ENCODE results near the gene SPRYD3.
"Not testable (repeated sequence)": the region's sequence is repeated elsewhere in the genome, so short reads cannot be mapped to it uniquely, and the experiment has no call there.

Gene SPRYD3

GRCh38 chr12:53101931-53102781 lies 23.0 kb upstream of the SPRYD3 start:
- DNase-seq (ENCODE audit: low read depth in 2 of 2), result no peak

- no peak for DNase-seq (ENCODE audit: low read depth in 2 of 2)
Observed at GRCh38 chr12:53101266-53101665, 22.1 kb upstream of the SPRYD3 start.

- no peak for DNase-seq (ENCODE audit: low read depth in 2 of 2)
Observed at GRCh38 chr12:53100466-53101151, 21.4 kb upstream of the SPRYD3 start.

- DNase-seq (ENCODE audit: low read depth in 2 of 2), result peak; percentile 79 to 94
Observed at GRCh38 chr12:53099071-53099882, 20.1 kb upstream of the SPRYD3 start.

DNA sequence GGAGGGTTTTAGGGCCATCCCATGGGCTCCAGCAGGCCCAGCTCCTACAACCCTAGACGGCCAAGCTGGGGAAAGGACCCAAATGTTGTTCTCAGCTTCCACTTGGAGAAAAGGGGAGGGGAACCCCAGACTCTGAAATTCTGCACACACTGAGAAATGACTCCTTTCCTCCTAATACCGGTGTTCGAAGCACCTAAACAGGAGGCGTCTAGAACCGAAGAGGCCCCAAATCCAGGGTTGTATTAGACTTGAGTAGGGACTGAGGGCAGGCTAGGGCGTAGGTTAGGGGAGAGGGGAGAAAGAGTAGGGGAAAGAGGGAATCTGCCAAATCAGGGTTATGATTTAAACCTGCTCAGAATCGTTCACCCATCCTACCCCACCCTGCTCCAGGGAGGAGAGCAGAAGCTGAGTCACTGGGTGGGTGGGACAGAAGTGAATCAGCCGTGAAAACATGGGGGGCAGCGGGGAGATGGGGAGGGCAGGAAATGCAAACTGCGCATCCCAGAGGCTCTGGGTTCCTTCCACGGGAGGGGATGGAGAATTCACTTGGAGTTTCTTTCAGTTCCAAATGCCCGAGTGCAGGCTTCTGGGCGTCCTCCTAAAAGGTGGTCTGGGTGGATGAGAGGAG lies 19.3 kb upstream of the SPRYD3 start:
- no peak for DNase-seq (ENCODE audit: low read depth in 2 of 2)

- peak; percentile 66 to 68 for DNase-seq (ENCODE audit: low read depth in 2 of 2)
Observed at GRCh38 chr12:53097564-53098353, 18.6 kb upstream of the SPRYD3 start, which contains the start of gene IGFBP6. TSS of gene IGFBP6 (plus strand) at chr12:53097667. CDS start at chr12:53097718, 51 bp downstream.

- no peak for DNase-seq (ENCODE audit: low read depth in 2 of 2)
Observed at GRCh38 chr12:53097207-53097563, 18.0 kb upstream of the SPRYD3 start.

DNA sequence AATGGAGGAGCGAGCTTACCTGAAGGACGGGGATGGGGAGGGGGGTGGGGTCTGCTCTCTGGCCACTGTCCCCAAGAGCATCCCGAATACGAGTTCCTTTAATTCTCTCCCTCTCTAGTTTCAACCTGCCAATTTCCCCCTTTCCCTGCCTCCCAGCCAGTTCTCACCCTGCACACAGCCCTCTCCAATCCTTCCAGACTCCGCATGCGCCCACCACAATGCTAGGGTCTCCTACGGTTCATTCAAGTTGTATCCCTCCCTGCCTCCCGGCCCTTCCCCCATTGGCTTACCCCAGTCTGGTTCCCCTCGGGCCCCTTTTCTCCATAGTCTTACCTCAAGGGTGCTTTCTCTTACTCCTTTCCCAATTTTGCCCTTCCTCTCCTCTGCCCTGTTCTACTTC lies 17.6 kb upstream of the SPRYD3 start:
- DNase-seq (ENCODE audit: low read depth in 2 of 2), result no peak

DNA sequence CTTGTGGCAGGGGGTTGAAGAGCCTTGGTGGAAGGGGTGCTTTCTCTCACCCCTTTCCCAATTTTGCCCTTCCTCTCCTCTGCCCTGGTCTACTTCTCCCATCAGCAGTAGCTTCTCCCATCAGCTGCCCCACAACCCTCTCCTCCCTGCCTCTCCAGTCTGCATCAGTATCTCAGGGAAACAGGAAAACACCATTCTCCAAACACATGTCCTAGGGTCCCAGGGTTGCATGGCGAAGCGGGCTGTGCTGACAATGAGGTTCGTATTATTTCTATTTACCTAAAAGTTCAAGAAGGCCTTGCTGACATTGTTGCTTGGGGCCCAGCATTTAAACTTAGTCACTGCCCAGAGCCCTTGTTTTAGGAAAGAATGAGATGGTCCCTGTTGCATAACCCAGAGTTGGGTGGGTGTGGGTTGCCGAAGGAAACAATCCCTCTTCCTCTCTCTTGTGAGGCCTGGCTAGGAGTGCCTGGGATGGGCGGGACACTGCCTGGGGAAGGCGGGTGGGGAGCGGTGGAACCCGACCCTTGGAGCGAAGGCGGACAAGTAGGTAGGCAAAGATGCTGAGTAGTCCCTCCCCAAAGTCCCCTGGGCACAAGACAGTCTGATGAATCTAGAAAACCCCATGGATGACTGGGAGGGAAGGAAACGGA lies 17.0 kb upstream of the SPRYD3 start:
- no peak for DNase-seq (ENCODE audit: low read depth in 2 of 2)

DNA sequence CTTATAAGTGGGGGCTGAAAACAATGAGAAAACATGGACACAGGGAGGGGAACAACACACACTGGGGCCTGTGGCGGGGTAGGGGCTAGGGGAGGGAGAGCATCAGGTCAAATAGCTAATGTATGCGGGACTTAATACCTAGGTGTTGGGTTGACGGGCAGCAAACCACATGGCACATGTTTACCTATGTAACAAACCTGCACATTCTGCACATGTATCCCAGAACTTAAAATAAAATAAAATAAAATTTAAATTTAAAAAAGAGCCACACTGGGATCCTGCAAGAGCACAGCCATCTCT lies 16.4 kb upstream of the SPRYD3 start:
- DNase-seq (ENCODE audit: low read depth in 2 of 2), result not testable (repeated sequence)

DNA sequence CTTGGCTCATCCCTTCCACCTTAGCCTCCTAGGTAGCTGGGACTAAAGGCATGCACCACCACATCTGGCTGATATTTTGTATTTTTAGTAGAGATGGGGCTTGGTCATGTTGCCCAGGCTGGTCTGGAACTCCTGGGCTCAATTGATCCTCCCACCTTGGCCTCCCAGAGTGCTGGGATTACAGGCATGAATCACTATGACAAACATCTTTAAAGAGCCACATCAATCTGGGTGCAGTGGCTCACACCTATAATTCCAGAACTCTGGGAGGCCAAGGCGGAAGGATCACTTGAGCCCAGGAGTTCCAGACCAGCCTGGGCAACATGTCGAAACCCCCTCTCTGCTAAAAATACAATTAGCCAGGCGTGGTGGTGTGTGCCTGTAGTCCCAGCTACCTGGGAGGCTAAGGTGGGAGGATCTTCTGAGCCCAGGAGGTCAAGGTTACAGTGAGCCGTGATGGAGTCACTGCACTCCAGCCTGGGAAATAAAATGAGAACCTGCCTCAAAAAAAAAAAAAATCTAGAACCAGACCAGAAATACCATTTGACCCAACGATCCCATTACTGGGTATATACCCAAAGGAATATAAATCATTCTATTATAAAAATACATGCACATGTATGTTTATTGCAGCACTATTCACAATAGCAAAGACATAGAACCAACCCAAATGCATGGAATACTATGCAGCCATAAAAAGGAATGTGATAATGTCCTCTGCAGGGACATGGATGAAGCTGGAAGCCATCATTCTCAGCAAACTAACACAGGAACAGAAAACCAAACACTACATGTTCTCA lies 15.8 kb upstream of the SPRYD3 start:
- not testable (repeated sequence) for DNase-seq (ENCODE audit: low read depth in 2 of 2)

DNA sequence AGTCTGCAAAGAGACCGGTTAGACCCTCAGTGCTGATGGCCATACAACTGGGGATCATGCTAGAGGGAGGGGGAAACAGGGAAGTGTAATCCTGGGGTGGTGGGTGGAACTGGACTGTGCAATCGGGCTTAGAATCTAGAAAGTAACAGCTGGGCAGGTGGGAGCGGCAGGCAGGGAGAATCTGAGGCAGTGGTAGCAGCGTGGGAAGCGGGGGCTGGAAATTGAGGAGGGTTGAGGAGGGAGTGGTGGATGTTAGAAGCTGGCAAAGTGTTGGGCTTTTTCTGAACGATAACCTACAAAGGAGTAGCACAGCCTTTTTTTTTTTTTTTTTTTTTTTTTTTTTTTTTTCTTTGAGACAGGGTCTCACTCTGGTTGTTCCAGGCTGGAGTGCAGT lies 15.2 kb upstream of the SPRYD3 start:
- DNase-seq (ENCODE audit: low read depth in 2 of 2), result no peak

DNA sequence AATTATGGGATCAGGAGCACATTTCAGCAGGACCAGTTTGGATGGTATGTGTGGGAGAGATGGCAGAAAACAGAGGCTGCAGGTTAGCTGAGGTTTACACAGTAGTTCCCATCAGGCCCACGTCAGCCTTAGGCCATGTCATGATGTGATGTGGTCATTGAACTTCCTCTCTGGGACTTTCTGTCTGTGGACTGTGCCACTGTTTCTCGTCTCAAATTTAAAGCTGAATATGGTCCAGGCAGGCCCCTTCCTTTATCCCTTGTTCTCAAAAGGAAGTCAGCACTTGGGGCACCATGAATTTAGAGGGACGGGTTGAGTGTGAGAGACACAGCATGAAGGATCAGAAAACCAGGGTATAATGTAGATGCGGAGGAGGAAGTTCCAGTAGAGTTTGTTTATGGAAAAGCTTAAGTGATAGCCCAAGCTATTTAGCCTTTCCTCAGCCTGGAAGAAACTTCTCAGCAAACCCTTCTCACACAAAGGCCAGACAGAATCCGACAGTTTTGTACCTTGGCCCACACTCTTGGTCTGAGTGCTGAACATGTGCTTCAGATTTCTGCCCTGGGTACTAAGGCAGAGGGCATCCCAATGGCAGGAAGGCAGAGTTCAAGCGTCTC lies 14.7 kb upstream of the SPRYD3 start:
- no peak for DNase-seq (ENCODE audit: low read depth in 2 of 2)

- DNase-seq (ENCODE audit: low read depth in 2 of 2), result no peak
Observed at GRCh38 chr12:53091756-53092155, 12.6 kb upstream of the SPRYD3 start.

GRCh38 chr12:53090554-53090953 lies 11.4 kb upstream of the SPRYD3 start:
- no peak for DNase-seq (ENCODE audit: low read depth in 2 of 2)

- DNase-seq (ENCODE audit: low read depth in 2 of 2), result no peak
Observed at GRCh38 chr12:53090105-53090504, 10.9 kb upstream of the SPRYD3 start.

- no peak for DNase-seq (ENCODE audit: low read depth in 2 of 2)
Observed at GRCh38 chr12:53086361-53086760, 7.2 kb upstream of the SPRYD3 start.

DNA sequence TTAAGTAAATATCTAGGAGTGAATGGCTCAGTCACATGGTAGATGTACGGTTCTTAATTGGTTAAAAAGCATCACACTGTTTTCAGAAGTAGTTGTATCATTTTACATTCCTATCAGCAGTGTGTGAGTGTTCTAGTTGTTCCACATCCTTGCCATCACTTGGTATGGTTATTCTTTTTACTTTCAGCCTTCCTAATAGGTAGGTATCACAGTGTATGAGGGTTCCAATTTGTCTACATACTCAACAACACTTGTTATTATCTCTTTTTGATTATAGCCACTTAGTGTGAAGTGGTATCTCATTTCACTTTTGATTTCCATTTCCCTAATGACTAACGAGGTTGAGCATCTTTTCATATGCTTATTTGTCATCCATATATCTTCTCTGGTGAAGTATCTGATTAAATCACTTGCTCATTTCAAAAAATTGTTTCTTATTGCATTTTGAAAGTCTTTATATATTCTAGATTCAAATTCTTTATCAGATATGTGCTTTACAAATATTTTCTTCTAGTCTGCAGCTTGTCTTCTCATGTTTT lies 3.5 kb upstream of the SPRYD3 start:
- no peak for DNase-seq (ENCODE audit: low read depth in 2 of 2)
